ENCODE results near the gene PCDHGB6.
"Not testable (repeated sequence)": the region's sequence is repeated elsewhere in the genome, so short reads cannot be mapped to it uniquely, and the experiment has no call there.

PCDHGB6 gene

GRCh38 chr5:141388661-141389060 is 19.2 kb upstream of the PCDHGB6 start:
- no peak for DNase-seq (ENCODE audit: low read depth in 1 of 2, low spot score in 1 of 2)

GRCh38 chr5:141389153-141390042 is 18.4 kb upstream of the PCDHGB6 start:
- no peak for DNase-seq (ENCODE audit: low read depth in 1 of 2, low spot score in 1 of 2)

GRCh38 chr5:141392429-141393198 is 15.2 kb upstream of the PCDHGB6 start, which contains the start of gene PCDHGA8:
Gene PCDHGA8, plus strand, starts transcription at chr5:141392633. Its CDS starts 181 bp downstream, at chr5:141392814.
- DNase-seq (ENCODE audit: low read depth in 1 of 2, low spot score in 1 of 2) = no peak

- no peak for DNase-seq (ENCODE audit: low read depth in 1 of 2, low spot score in 1 of 2)
Observed at GRCh38 chr5:141393267-141393666, 14.6 kb upstream of the PCDHGB6 start.

- not testable (repeated sequence) for DNase-seq (ENCODE audit: low read depth in 1 of 2, low spot score in 1 of 2)
Observed at GRCh38 chr5:141394401-141395187, 13.2 kb upstream of the PCDHGB6 start.

GRCh38 chr5:141397756-141398551 is 9.9 kb upstream of the PCDHGB6 start, which contains the start of gene PCDHGB5:
Gene PCDHGB5, plus strand, starts transcription at chr5:141397947. Its CDS starts 181 bp downstream, at chr5:141398128.
- DNase-seq (ENCODE audit: low read depth in 1 of 2, low spot score in 1 of 2) = peak in 1 of 2 donors; percentile 35

- DNase-seq (ENCODE audit: low read depth in 1 of 2, low spot score in 1 of 2) = no peak
Observed at GRCh38 chr5:141398608-141399007, 9.2 kb upstream of the PCDHGB6 start.

- no peak for DNase-seq (ENCODE audit: low read depth in 1 of 2, low spot score in 1 of 2)
Observed at GRCh38 chr5:141399555-141400258, 8.1 kb upstream of the PCDHGB6 start.

GRCh38 chr5:141402553-141403243 is 5.1 kb upstream of the PCDHGB6 start, which contains the start of gene PCDHGA9:
Gene PCDHGA9, plus strand, starts transcription at chr5:141402778. Its CDS starts 175 bp downstream, at chr5:141402953.
- DNase-seq (ENCODE audit: low read depth in 1 of 2, low spot score in 1 of 2) = no peak

GRCh38 chr5:141403387-141403786 is 4.4 kb upstream of the PCDHGB6 start:
- DNase-seq (ENCODE audit: low read depth in 1 of 2, low spot score in 1 of 2) = no peak

GRCh38 chr5:141409598-141410306 is 1.9 kb downstream of the PCDHGB6 start:
- DNase-seq (ENCODE audit: low read depth in 1 of 2, low spot score in 1 of 2) = no peak

GRCh38 chr5:141411575-141411974 is 3.8 kb downstream of the PCDHGB6 start:
- no peak for DNase-seq (ENCODE audit: low read depth in 1 of 2, low spot score in 1 of 2)

- no peak for DNase-seq (ENCODE audit: low read depth in 1 of 2, low spot score in 1 of 2)
Observed at GRCh38 chr5:141412854-141413539, 5.2 kb downstream of the PCDHGB6 start, which contains the start of gene PCDHGA10. Gene PCDHGA10, plus strand, starts transcription at chr5:141412987. Its CDS starts 189 bp downstream, at chr5:141413176.

- DNase-seq (ENCODE audit: low read depth in 1 of 2, low spot score in 1 of 2) = no peak
Observed at GRCh38 chr5:141413540-141414069, 5.8 kb downstream of the PCDHGB6 start.

GRCh38 chr5:141414548-141415274 is 6.9 kb downstream of the PCDHGB6 start:
- DNase-seq (ENCODE audit: low read depth in 1 of 2, low spot score in 1 of 2) = not testable (repeated sequence)

- DNase-seq (ENCODE audit: low read depth in 1 of 2, low spot score in 1 of 2) = not testable (repeated sequence)
Observed at GRCh38 chr5:141415275-141415618, 7.4 kb downstream of the PCDHGB6 start.
